ENCODE measurements around the gene MAN1A1. TPM values are rescaled to one million over a fixed set of nuclear protein-coding genes. Genes with fewer than 3 reads are reported as not detected.
A peak's percentile ranks its signal among the peaks of the same experiment; 100 is the strongest.

MAN1A1 gene
- total and polyA plus RNA-seq, 4 donors = 68.2 to 209 (median 148) TPM

DNA sequence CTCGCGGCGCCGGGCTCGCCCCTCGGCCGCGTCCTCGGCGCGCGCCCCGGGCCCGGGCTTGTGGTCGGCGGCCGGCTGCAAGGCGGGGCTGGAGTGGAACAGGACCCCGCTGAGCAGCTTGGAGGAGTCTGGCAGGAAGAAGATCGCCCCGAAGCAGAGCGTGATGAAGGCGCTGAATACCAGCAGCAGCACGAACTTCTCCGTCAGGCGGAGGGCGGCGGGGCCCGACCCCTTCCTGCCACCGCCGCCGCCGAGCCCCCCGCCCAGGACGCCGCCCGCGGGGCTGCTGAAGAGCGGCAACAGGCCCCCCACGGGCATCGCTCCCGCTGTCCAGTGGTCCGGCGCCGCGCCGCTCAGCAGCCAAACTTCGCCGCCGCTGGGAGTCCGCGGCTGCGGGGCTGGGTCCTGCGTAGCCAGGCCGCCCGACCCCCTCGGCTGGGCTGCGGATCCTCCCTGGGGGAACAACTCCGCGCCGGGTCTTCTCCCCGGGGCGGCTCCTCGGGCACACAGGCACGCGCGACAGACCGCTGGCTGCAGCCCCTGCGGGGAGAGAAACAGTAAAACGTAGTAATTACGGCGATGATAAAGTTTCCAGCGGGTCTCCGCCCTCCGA is 707 bp downstream of the MAN1A1 start:
- TF ChIP-seq, protein P1, sequence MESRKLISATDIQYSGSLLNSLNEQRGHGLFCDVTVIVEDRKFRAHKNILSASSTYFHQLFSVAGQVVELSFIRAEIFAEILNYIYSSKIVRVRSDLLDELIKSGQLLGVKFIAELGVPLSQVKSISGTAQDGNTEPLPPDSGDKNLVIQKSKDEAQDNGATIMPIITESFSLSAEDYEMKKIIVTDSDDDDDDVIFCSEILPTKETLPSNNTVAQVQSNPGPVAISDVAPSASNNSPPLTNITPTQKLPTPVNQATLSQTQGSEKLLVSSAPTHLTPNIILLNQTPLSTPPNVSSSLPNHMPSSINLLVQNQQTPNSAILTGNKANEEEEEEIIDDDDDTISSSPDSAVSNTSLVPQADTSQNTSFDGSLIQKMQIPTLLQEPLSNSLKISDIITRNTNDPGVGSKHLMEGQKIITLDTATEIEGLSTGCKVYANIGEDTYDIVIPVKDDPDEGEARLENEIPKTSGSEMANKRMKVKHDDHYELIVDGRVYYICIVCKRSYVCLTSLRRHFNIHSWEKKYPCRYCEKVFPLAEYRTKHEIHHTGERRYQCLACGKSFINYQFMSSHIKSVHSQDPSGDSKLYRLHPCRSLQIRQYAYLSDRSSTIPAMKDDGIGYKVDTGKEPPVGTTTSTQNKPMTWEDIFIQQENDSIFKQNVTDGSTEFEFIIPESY (IDR thresholded peaks at IDR 0.05) = no peak
- no peak for TF ChIP-seq FOXA2 (IDR thresholded peaks at IDR 0.05)
- TF ChIP-seq, protein P2, sequence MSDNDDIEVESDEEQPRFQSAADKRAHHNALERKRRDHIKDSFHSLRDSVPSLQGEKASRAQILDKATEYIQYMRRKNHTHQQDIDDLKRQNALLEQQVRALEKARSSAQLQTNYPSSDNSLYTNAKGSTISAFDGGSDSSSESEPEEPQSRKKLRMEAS (IDR thresholded peaks at IDR 0.05) = no peak
- no peak for TF ChIP-seq TAF1 (conservative IDR thresholded peaks at IDR 0.05)
- no peak for TF ChIP-seq HNF4G (IDR thresholded peaks at IDR 0.05)
- Histone ChIP-seq H3K36me3 (ENCODE audit: control insufficient read depth in 4 of 4, insufficient read depth in 3 of 4, low read depth in 1 of 4, low read length in 3 of 4) (no peaks in the 10 kb centered on the region), H3K9me3 (ENCODE audit: control insufficient read depth in 4 of 4, low read length in 3 of 4) (no peaks in the 10 kb centered on the region), H3K27ac (ENCODE audit: low read depth in 1 of 2, low read length in 2 of 2) (peak overlapping the region; percentile 93 to 97), H3K9ac (ENCODE audit: low read depth in 1 of 2, low read length in 2 of 2) (peak overlapping the region; percentile 60 to 94), H3K4me3 (ENCODE audit: low read depth in 1 of 3, low read length in 3 of 3) (peak overlapping the region; percentile 89 to 97 (median 96)), H3K27me3 (ENCODE audit: control insufficient read depth in 4 of 4, insufficient read depth in 4 of 4, low read length in 3 of 4) (no peaks in the 10 kb centered on the region), H3K4me1 (ENCODE audit: control insufficient read depth in 4 of 4, insufficient read depth in 4 of 4, low read length in 3 of 4) (peaks cover 4 to 29% (median 18%) of the 10 kb centered on the region in 4 donors)
- under 1% methylated on average over 75 of the region's 75 CpGs for WGBS
- no peak for DNase-seq (ENCODE audit: low spot score)

DNA sequence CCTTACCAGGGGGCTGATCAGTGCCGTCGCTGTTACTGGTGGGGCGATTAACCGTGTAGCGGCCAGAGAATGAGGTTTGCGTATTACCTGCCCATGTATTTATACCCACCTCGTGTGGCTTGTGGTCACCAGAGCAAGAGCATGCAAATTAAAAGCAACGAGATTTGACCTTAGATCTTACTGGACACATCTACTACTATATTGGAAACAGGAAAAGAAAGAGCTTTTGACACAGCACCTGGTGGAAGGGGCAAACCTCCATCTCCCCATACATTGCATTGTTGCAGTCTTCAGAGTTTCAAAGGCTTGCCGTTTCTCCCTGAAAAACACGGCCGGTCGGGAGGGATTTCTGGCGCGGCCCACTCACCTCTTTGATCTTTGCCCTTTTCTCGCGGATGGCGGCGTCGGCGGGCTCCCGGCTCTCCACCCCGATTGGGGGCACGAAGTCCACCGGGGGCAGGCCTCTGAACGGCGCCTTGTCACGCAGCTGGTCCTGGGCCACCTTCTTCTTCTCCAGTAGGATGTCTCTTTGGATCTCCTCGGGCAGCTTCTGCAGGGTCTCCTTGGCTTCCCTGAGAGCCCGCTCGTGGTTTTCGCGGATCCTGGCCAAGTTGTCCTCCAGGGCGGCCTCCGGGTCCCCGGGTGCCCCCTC is 1.3 kb downstream of the MAN1A1 start:
- H3K9ac ChIP-seq (ENCODE audit: low read depth in 1 of 2, low read length in 2 of 2) = peak overlapping the region; percentile 80 to 94
- H3K9me3 ChIP-seq (ENCODE audit: control insufficient read depth in 4 of 4, low read length in 3 of 4) = no peaks in the 10 kb centered on the region
- H3K4me1 ChIP-seq (ENCODE audit: control insufficient read depth in 4 of 4, insufficient read depth in 4 of 4, low read length in 3 of 4) = peaks cover 5 to 36% (median 22%) of the 10 kb centered on the region in 4 donors
- H3K36me3 ChIP-seq (ENCODE audit: control insufficient read depth in 4 of 4, insufficient read depth in 3 of 4, low read depth in 1 of 4, low read length in 3 of 4) = no peaks in the 10 kb centered on the region
- peak; percentile 71 for DNase-seq (ENCODE audit: low spot score)
- 1% methylated on average over 35 of the region's 35 CpGs for WGBS
- peak overlapping the region; percentile 89 to 97 (median 96) for H3K4me3 ChIP-seq (ENCODE audit: low read depth in 1 of 3, low read length in 3 of 3)
- H3K27ac ChIP-seq (ENCODE audit: low read depth in 1 of 2, low read length in 2 of 2) = peak overlapping the region; percentile 93 to 97
- H3K27me3 ChIP-seq (ENCODE audit: control insufficient read depth in 4 of 4, insufficient read depth in 4 of 4, low read length in 3 of 4) = no peaks in the 10 kb centered on the region
- TF ChIP-seq SP1 (IDR thresholded peaks at IDR 0.05) = peak; percentile 18
- TF ChIP-seq YY1 (IDR thresholded peaks at IDR 0.05) = peak; percentile 64
- TF ChIP-seq TAF1 (conservative IDR thresholded peaks at IDR 0.05) = peak; percentile 17
- peak in 1 of 2 donors; percentile 23 for TF ChIP-seq RAD21 (IDR thresholded peaks at IDR 0.05)
- TF ChIP-seq HNF4A (conservative IDR thresholded peaks at IDR 0.05) = peak; percentile 75 to 76
- TF ChIP-seq, protein P2 (IDR thresholded peaks at IDR 0.05) = no peak
- peak; percentile 66 for TF ChIP-seq NR2F2 (IDR thresholded peaks at IDR 0.05)
- TF ChIP-seq RXRA (IDR thresholded peaks at IDR 0.05) = peak; percentile 54 to 58
- peak; percentile 51 for TF ChIP-seq HNF4G (IDR thresholded peaks at IDR 0.05)
- TF ChIP-seq, protein P3, sequence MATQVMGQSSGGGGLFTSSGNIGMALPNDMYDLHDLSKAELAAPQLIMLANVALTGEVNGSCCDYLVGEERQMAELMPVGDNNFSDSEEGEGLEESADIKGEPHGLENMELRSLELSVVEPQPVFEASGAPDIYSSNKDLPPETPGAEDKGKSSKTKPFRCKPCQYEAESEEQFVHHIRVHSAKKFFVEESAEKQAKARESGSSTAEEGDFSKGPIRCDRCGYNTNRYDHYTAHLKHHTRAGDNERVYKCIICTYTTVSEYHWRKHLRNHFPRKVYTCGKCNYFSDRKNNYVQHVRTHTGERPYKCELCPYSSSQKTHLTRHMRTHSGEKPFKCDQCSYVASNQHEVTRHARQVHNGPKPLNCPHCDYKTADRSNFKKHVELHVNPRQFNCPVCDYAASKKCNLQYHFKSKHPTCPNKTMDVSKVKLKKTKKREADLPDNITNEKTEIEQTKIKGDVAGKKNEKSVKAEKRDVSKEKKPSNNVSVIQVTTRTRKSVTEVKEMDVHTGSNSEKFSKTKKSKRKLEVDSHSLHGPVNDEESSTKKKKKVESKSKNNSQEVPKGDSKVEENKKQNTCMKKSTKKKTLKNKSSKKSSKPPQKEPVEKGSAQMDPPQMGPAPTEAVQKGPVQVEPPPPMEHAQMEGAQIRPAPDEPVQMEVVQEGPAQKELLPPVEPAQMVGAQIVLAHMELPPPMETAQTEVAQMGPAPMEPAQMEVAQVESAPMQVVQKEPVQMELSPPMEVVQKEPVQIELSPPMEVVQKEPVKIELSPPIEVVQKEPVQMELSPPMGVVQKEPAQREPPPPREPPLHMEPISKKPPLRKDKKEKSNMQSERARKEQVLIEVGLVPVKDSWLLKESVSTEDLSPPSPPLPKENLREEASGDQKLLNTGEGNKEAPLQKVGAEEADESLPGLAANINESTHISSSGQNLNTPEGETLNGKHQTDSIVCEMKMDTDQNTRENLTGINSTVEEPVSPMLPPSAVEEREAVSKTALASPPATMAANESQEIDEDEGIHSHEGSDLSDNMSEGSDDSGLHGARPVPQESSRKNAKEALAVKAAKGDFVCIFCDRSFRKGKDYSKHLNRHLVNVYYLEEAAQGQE (IDR thresholded peaks at IDR 0.05) = no peak

Data from liver (tissue), 9 donors.